ENCODE results near the gene RFTN1. TPM values are rescaled to one million over a fixed set of nuclear protein-coding genes. Genes with fewer than 3 reads are reported as not detected.

The RFTN1 gene
- total and polyA plus RNA-seq, 10 of the 15 experiments (the other 5 are each of a cell fraction or from before 2014, with no cell fraction given): 20.6 to 213 (median 147) TPM

- TF ChIP-seq ZNF622 (IDR thresholded peaks at IDR 0.05) (no peak), NR2C2 (IDR thresholded peaks at IDR 0.05; ENCODE audit: borderline replicate concordance, control insufficient read depth, insufficient read length, low read depth) (no peak), EED (IDR thresholded peaks at IDR 0.05; ENCODE audit: low read depth) (no peak), BACH1 (IDR thresholded peaks at IDR 0.05; ENCODE audit: borderline replicate concordance) (no peak), FOXK2 (IDR thresholded peaks at IDR 0.05) (no peak), RAD21 (IDR thresholded peaks at IDR 0.05; ENCODE audit: insufficient read depth, low read depth, low read length) (no peak), BCL11A (IDR thresholded peaks at IDR 0.05; ENCODE audit: low read depth, low read length) (no peak), HCFC1 (IDR thresholded peaks at IDR 0.05; ENCODE audit: low read length) (no peak), TCF12 (IDR thresholded peaks at IDR 0.05; ENCODE audit: low read depth, low read length) (0 out of 2 replicates have a peak, but pooled peaks have one; percentile 36), NFXL1 (IDR thresholded peaks at IDR 0.05; ENCODE audit: borderline replicate concordance) (no peak), MLLT1 (IDR thresholded peaks at IDR 0.05) (no peak), E2F4 (IDR thresholded peaks at IDR 0.05; ENCODE audit: low read depth, low read length) (no peak), ZBTB4 (CRISPR knock-in tag; IDR thresholded peaks at IDR 0.05) (no peak), TCF3 (IDR thresholded peaks at IDR 0.05; ENCODE audit: borderline replicate concordance, insufficient read depth, low read depth, low read length) (no peak), ZNF687 (IDR thresholded peaks at IDR 0.05) (peak; percentile 59), SIN3A (IDR thresholded peaks at IDR 0.05; ENCODE audit: low read depth, low read length) (no peak), CBX5 (IDR thresholded peaks at IDR 0.05; ENCODE audit: low read depth) (no peak), EGR1 (IDR thresholded peaks at IDR 0.05; ENCODE audit: borderline replicate concordance in 1 of 2, low read depth in 2 of 2, low read length in 2 of 2) (no peak), HDAC2 (IDR thresholded peaks at IDR 0.05) (no peak), BRCA1 (IDR thresholded peaks at IDR 0.05; ENCODE audit: low read depth, low read length) (no peak), SMARCA5 (IDR thresholded peaks at IDR 0.05) (0 out of 2 replicates have a peak, but pooled peaks have one; percentile 11)
Measured at GRCh38 chr3:16370872-16371740, 142.4 kb downstream of the RFTN1 start (continued).
